Stomach (tissue), 9 donors: ENCODE measurements around the gene SLC44A1. TPM values are rescaled to one million over a fixed set of nuclear protein-coding genes. Genes with fewer than 3 reads are reported as not detected.

ENCODE experiments used
- DNase-seq, 2 donors: peaks; one replicate each; pipeline versions ENCODE4 v3.0.0 to v3.0.0-alpha.2; 2013 to 2019
- H3K27ac ChIP-seq, 5 donors: fragments of 200-600 bp in 4 of 5; sonication (generic) in 4 of 5; one replicate each; pipeline ENCODE4 v1.5.1; 2013 to 2019; ENCODE audit warnings: mild to moderate bottlenecking in 1 of 5, moderate library complexity in 1 of 5
- H3K27me3 ChIP-seq, 3 donors: fragments of 200-600 bp; sonication (generic); one replicate each; pipeline ENCODE4 v1.5.1; 2017 to 2019; ENCODE audit warnings: mixed run types in 1 of 3
- H3K36me3 ChIP-seq, 4 donors: fragments of 200-600 bp; sonication (generic); 1 replicate in 3 of 4; 2 replicates in 1 of 4; pipeline ENCODE4 v1.5.1; 2016 to 2019
- H3K4me1 ChIP-seq, 4 donors: fragments of 200-600 bp; sonication (generic); one replicate each; pipeline ENCODE4 v1.5.1; 2016 to 2019
- H3K4me3 ChIP-seq, 4 donors: fragments of 200-600 bp; sonication (generic) in 3 of 4; one replicate each; pipeline ENCODE4 v1.5.1; 2016 to 2019; ENCODE audit warnings: mild to moderate bottlenecking in 1 of 4
- H3K9me3 ChIP-seq, 4 donors: fragments of 200-600 bp; sonication (generic); one replicate each; pipeline ENCODE4 v1.5.1; 2016 to 2019
- CTCF ChIP-seq, 7 experiments: fragments of 450-650 bp in 4 of 7; fragments of 200-600 bp in 3 of 7; sonication (generic) in 3 of 7; IDR thresholded peaks; one replicate each; pipeline ENCODE4 v1.5.1; 2016 to 2019; ENCODE audit warnings: antibody characterized with exemption in 7 of 7, control low read depth in 2 of 7, mild to moderate bottlenecking in 1 of 7
- EP300 ChIP-seq: sonication (generic); formaldehyde crosslinking; IDR thresholded peaks from one replicate; pipeline ENCODE4 v1.6.1; 2017; ENCODE audit warnings: antibody characterized with exemption
- POLR2A ChIP-seq, 4 donors: fragments of 450-650 bp; IDR thresholded peaks; one replicate each; pipeline ENCODE4 v1.6.1; 2016; ENCODE audit warnings: antibody characterized with exemption in 4 of 4, control low read depth in 2 of 4, mild to moderate bottlenecking in 1 of 4, moderate library complexity in 1 of 4
- POLR2AphosphoS5 ChIP-seq, 3 donors: sonication (generic); formaldehyde crosslinking; IDR thresholded peaks; one replicate each; pipeline ENCODE4 v1.6.1; 2016; ENCODE audit warnings: antibody characterized with exemption in 3 of 3
- WGBS, 5 donors: extraction: QIAGEN DNeasy Blood & Tissue Kit in 3 of 5; methylation state at CpG; one replicate each; pipeline versions ENCODE4 v1.1.5 to v1.1.7; 2013 to 2018; 5-methylcytosine and 5-hydroxymethylcytosine counted together
- intact Hi-C: fragments of 100-400 bp; cut with DNase I; formaldehyde crosslinking; loops from one replicate; pipeline ENCODE4 v1.15.1; 2023; ENCODE audit warnings: low total_unique reads
- polyA plus RNA-seq, 3 donors: library from polyadenylated mRNA; stranded (reverse); fragments of 200-250 nt; gene quantifications; one replicate each; pipeline ENCODE4 v1.2.3, GENCODE V29; 2013
- total RNA-seq, 5 donors: library from RNA; depleted of rRNA; stranded (reverse); fragments of >200 nt; gene quantifications; one replicate each; pipeline versions ENCODE4 v1.1.0 to v1.2.3, GENCODE V29; 2014 to 2016
- donor health status: healthy with polysubstance abuse.
- donor health status: Bipolar disorder and iron deficiency.
- donor health status: healthy.

Gene SLC44A1
- total and polyA plus RNA-seq, 8 donors: 5.7 to 82.8 (median 16.1) TPM

- H3K4me1 ChIP-seq: peaks cover 0 to 17% (median 11%) of the 10 kb centered on the region in 4 donors
- H3K27me3 ChIP-seq: no peaks in the 10 kb centered on the region
- TF ChIP-seq POLR2A (IDR thresholded peaks at IDR 0.05) (no peak), EP300 (no peak), POLR2AphosphoS5 (IDR thresholded peaks at IDR 0.05) (no peak), CTCF (IDR thresholded peaks at IDR 0.05) (no peak)
- 90 to 96% (median 93%) methylated on average over 4 of the region's 4 CpGs for WGBS, 5 donors
- intact Hi-C loops: no loop called here
- H3K9me3 ChIP-seq: no peaks in the 10 kb centered on the region
- no peaks in the 10 kb centered on the region for H3K36me3 ChIP-seq
- no peak overlapping the region for H3K4me3 ChIP-seq
- no peak for DNase-seq
- no peak overlapping the region for H3K27ac ChIP-seq
Observed at GRCh38 chr9:105281272-105281671, 36.8 kb downstream of the SLC44A1 start.

- H3K4me1 ChIP-seq: peaks cover 0 to 17% (median 11%) of the 10 kb centered on the region in 4 donors
- no peak for DNase-seq
- intact Hi-C loops: no loop called here
- WGBS, 5 donors: 74 to 92% (median 84%) methylated on average over 1 of the region's 1 CpG
- no peak overlapping the region for H3K4me3 ChIP-seq
- no peak overlapping the region for H3K27ac ChIP-seq
- no peaks in the 10 kb centered on the region for H3K36me3 ChIP-seq
- no peak for TF ChIP-seq CTCF (IDR thresholded peaks at IDR 0.05)
- TF ChIP-seq EP300: no peak
- no peak for TF ChIP-seq POLR2A (IDR thresholded peaks at IDR 0.05)
- H3K27me3 ChIP-seq: no peaks in the 10 kb centered on the region
- no peaks in the 10 kb centered on the region for H3K9me3 ChIP-seq
Observed at GRCh38 chr9:105281926-105282325, 37.5 kb downstream of the SLC44A1 start.

GRCh38 chr9:105282870-105283621 is 38.6 kb downstream of the SLC44A1 start:
- intact Hi-C loops: no loop called here
- H3K4me1 ChIP-seq: peaks cover 0 to 16% (median 11%) of the 10 kb centered on the region in 4 donors
- no peak overlapping the region for H3K4me3 ChIP-seq
- H3K27ac ChIP-seq: no peak overlapping the region
- H3K9me3 ChIP-seq: no peaks in the 10 kb centered on the region
- 78 to 89% (median 83%) methylated on average over 7 of the region's 7 CpGs for WGBS, 5 donors
- H3K36me3 ChIP-seq: no peaks in the 10 kb centered on the region
- H3K27me3 ChIP-seq: no peaks in the 10 kb centered on the region
- DNase-seq: no peak
- no peak for TF ChIP-seq CTCF (IDR thresholded peaks at IDR 0.05)
- no peak for TF ChIP-seq EP300
- no peak for TF ChIP-seq POLR2AphosphoS5 (IDR thresholded peaks at IDR 0.05)
- TF ChIP-seq POLR2A (IDR thresholded peaks at IDR 0.05): no peak

- H3K4me3 ChIP-seq: no peak overlapping the region
- DNase-seq: no peak
- no peaks in the 10 kb centered on the region for H3K9me3 ChIP-seq
- no peak overlapping the region for H3K27ac ChIP-seq
- peaks cover 0 to 11% (median 8%) of the 10 kb centered on the region in 4 donors for H3K4me1 ChIP-seq
- H3K27me3 ChIP-seq: no peaks in the 10 kb centered on the region
- 71 to 95% (median 86%) methylated on average over 1 of the region's 1 CpG for WGBS, 5 donors
- H3K36me3 ChIP-seq: no peaks in the 10 kb centered on the region
- intact Hi-C loops: no loop called here
- no peak for TF ChIP-seq POLR2AphosphoS5 (IDR thresholded peaks at IDR 0.05)
- TF ChIP-seq CTCF (IDR thresholded peaks at IDR 0.05): no peak
- TF ChIP-seq POLR2A (IDR thresholded peaks at IDR 0.05): no peak
Observed at GRCh38 chr9:105283795-105284194, 39.3 kb downstream of the SLC44A1 start.
